HepG2 (cell line): ENCODE measurements around the gene MORN5. TPM values are rescaled to one million over a fixed set of nuclear protein-coding genes. Genes with fewer than 3 reads are reported as not detected.

ENCODE experiments used
- ATAC-seq: fragments of 200-7000 bp; cut with Tn5 transposase; 3 replicates; pipeline ENCODE4 v1.9.1; 2020; ENCODE audit warnings: mild to moderate bottlenecking, moderate library complexity
- BruUV-seq: library from RNA; stranded (reverse); fragments of 400-500 nt; replicated peaks from 2 replicates; lab custom pipeline; 2021; lab: Mats Ljungman, UMichigan
- CTCF ChIA-PET: fragments of 300-600 bp; formaldehyde crosslinking; extraction: SDS; loops from one replicate; lab custom pipeline; 2021; ENCODE audit warnings: low total read pairs, inconsistent platforms, low intra/inter-chr PET ratio; lab: Yijun Ruan, JAX
- POLR2A ChIA-PET: fragments of 350-600 bp; sonication (Branson Sonifier 250); formaldehyde crosslinking; loops from one replicate; lab custom pipeline; 2020; ENCODE audit warnings: antibody characterized with exemption, inconsistent platforms; lab: Yijun Ruan, JAX
- DNase-seq: peaks from one replicate; pipeline ENCODE4 v3.0.0-alpha.2; 2015; ENCODE audit warnings: low spot score
- FAIRE-seq: peaks from 3 replicates; lab custom pipeline; 2011; peaks lifted over from hg19 to GRCh38; lab: Jason Lieb, UNC
- H2AFZ ChIP-seq: one replicate; pipeline ENCODE4 v1.6.1; 2011; ENCODE audit warnings: low read length, inconsistent platforms
- H3K27ac ChIP-seq: fragments of 300-600 bp; 3 replicates; pipeline ENCODE4 v1.8.0; 2011; ENCODE audit warnings: mixed run types, mild to moderate bottlenecking, mixed read lengths, low read length, inconsistent platforms; ENCODE audit not compliant: insufficient read depth; ENCODE audit errors: extremely low read length
- H3K27me3 ChIP-seq, 2 experiments: fragments of 200-600 bp in 1 of 2; 2 replicates in 1 of 2; 3 replicates in 1 of 2; pipeline versions ENCODE4 v1.6.0 to v1.8.0; 2011; ENCODE audit warnings: low read length in 2 of 2, mild to moderate bottlenecking in 2 of 2, moderate library complexity in 2 of 2, inconsistent platforms in 1 of 2; ENCODE audit not compliant: insufficient read depth in 2 of 2, control insufficient read depth in 1 of 2
- H3K36me3 ChIP-seq, 2 experiments: fragments of 200-600 bp in 1 of 2; replicated peaks in 1 of 2; 2 replicates in 1 of 2; 3 replicates in 1 of 2; pipeline versions ENCODE4 v1.5.1 to v1.8.0; 2011; ENCODE audit warnings: low read length in 2 of 2, inconsistent platforms in 1 of 2; ENCODE audit not compliant: insufficient read depth in 2 of 2, control insufficient read depth in 1 of 2
- H3K4me1 ChIP-seq: 2 replicates; pipeline ENCODE4 v1.5.1; 2012; ENCODE audit warnings: low read length, inconsistent platforms; ENCODE audit not compliant: insufficient read depth
- H3K4me2 ChIP-seq: 2 replicates; pipeline ENCODE4 v1.6.0; 2011; ENCODE audit warnings: low read depth, low read length, inconsistent platforms
- H3K4me3 ChIP-seq, 3 experiments: fragments of 200-600 bp in 1 of 3; sonication (generic), shearing (Covaris generic) in 1 of 3; replicated peaks in 1 of 3; 2 replicates each; pipeline ENCODE4 v1.5.1; 2011 to 2016; ENCODE audit warnings: low read length in 3 of 3, inconsistent platforms in 2 of 3, low read depth in 2 of 3, mild to moderate bottlenecking in 2 of 3, control low read depth in 1 of 3, mixed read lengths in 1 of 3; ENCODE audit not compliant: insufficient read depth in 1 of 3
- H3K79me2 ChIP-seq: one replicate; pipeline ENCODE4 v1.6.1; 2011; ENCODE audit warnings: low read length, inconsistent platforms; ENCODE audit not compliant: insufficient read depth
- H3K9ac ChIP-seq: 2 replicates; pipeline ENCODE4 v1.6.0; 2011; ENCODE audit warnings: mild to moderate bottlenecking, low read depth, low read length, inconsistent platforms; ENCODE audit not compliant: insufficient read depth
- H3K9me3 ChIP-seq: 2 replicates; pipeline ENCODE4 v1.5.1; 2012; ENCODE audit warnings: mild to moderate bottlenecking, low read length
- H4K20me1 ChIP-seq: 2 replicates; pipeline ENCODE4 v1.6.0; 2011; ENCODE audit warnings: inconsistent platforms, mild to moderate bottlenecking, low read length, moderate library complexity; ENCODE audit not compliant: insufficient read depth
- GABPA ChIP-seq, 2 experiments: IDR thresholded peaks; 2 replicates each; pipeline ENCODE4 v1.6.1; 2011 to 2016; ENCODE audit warnings: low read depth in 2 of 2, low read length in 1 of 2, missing biosample characterization in 1 of 2, missing genetic modification characterization in 1 of 2
- HMG20B ChIP-seq: conservative IDR thresholded peaks from 2 replicates; pipeline ENCODE4 v1.6.1; 2016; ENCODE audit warnings: missing genetic modification reagents, missing compliant biosample characterization
- HOXA3 ChIP-seq: sonication (generic); formaldehyde crosslinking; IDR thresholded peaks from 2 replicates; pipeline ENCODE4 v1.5.0; 2020; ENCODE audit warnings: missing genetic modification reagents
- TFE3 ChIP-seq: IDR thresholded peaks from 2 replicates; pipeline ENCODE4 v1.6.1; 2016
- THRA ChIP-seq: sonication (generic); formaldehyde crosslinking; IDR thresholded peaks from 2 replicates; pipeline ENCODE4 v1.4.0; 2020; ENCODE audit warnings: missing genetic modification reagents, borderline replicate concordance
- ZHX1 ChIP-seq: sonication (generic); formaldehyde crosslinking; IDR thresholded peaks from 2 replicates; pipeline ENCODE4 v1.8.1; 2022; ENCODE audit warnings: low read depth, mild to moderate bottlenecking, missing genetic modification reagents
- ZNF253 ChIP-seq: sonication (generic); formaldehyde crosslinking; IDR thresholded peaks from 2 replicates; pipeline ENCODE4 v1.8.0; 2022; ENCODE audit warnings: mild to moderate bottlenecking, missing genetic modification reagents, borderline replicate concordance
- ZNF552 ChIP-seq: sonication (generic); formaldehyde crosslinking; IDR thresholded peaks from 2 replicates; pipeline ENCODE4 v1.9.0; 2022; ENCODE audit warnings: missing genetic modification reagents, mild to moderate bottlenecking, borderline replicate concordance
- ZNF670 ChIP-seq: sonication (generic); formaldehyde crosslinking; IDR thresholded peaks from 2 replicates; pipeline ENCODE4 v1.8.0; 2022; ENCODE audit warnings: mild to moderate bottlenecking, missing genetic modification reagents, borderline replicate concordance
- ZNF737 ChIP-seq: sonication (generic); formaldehyde crosslinking; IDR thresholded peaks from 2 replicates; pipeline ENCODE4 v1.5.0; 2020; ENCODE audit warnings: missing genetic modification reagents, mild to moderate bottlenecking, borderline replicate concordance
- WGBS: methylation state at CpG from one replicate; pipeline ENCODE4 v1.1.6; 2017; ENCODE audit warnings: low lambda C conversion rate; 5-methylcytosine and 5-hydroxymethylcytosine counted together
- in situ Hi-C: cut with HindIII; loops from 2 replicates; pipeline ENCODE4 v1.10.0; 2017; ENCODE audit warnings: low pct_unique_long_range_greater_than_20kb; ENCODE audit not compliant: extremely low pct_ligation_motif_present
- intact Hi-C: fragments of 100-400 bp; cut with micrococcal nuclease; formaldehyde crosslinking; loops from one replicate; pipeline ENCODE4 v1.10.0; 2022; ENCODE audit not compliant: unreplicated experiment
- polyA plus RNA-seq, 8 experiments: library from polyadenylated mRNA; depleted of rRNA in 3 of 8; stranded (reverse) in 7 of 8; unstranded in 1 of 8; fragments of >200 nt; fragmentation: Illumina TruSeq in 4 of 8; extraction: Trizol in 4 of 8; gene quantifications; 2 replicates each; pipeline versions ENCODE4 v1.2.1 to v1.2.3, GENCODE V29; 2011 to 2016; ENCODE audit warnings: low read depth in 4 of 8, missing spikeins in 1 of 8, mixed read lengths in 1 of 8; ENCODE audit not compliant: insufficient read depth in 1 of 8
- total RNA-seq, 5 experiments: library from RNA; depleted of rRNA; stranded (reverse); fragments of >200 nt; fragmentation: Illumina TruSeq; extraction: Trizol; gene quantifications; 2 replicates each; pipeline ENCODE4 v1.2.3, GENCODE V29; 2016; ENCODE audit warnings: low read depth in 1 of 5

MORN5 gene
- total and polyA plus RNA-seq, 2 of the 13 experiments (the other 11 are each of a cell fraction or from before 2014, with no cell fraction given) = not detected

- Histone ChIP-seq H3K36me3 (no peaks in the 10 kb centered on the region), H3K79me2 (no peaks in the 10 kb centered on the region), H3K4me1 (peaks cover 69% of the 10 kb centered on the region), H2AFZ (no peak overlapping the region), H3K27ac (no peak overlapping the region), H3K4me3 (no peak overlapping the region), H3K9ac (no peak overlapping the region), H3K4me2 (no peak overlapping the region), H3K9me3 (no peaks in the 10 kb centered on the region), H3K27me3 (peaks cover 6 to 65% of the 10 kb centered on the region in 2 experiments; a peak in 4 of 5 replicates), H4K20me1 (no peaks in the 10 kb centered on the region)
- TF ChIP-seq ZNF670 (CRISPR knock-in tag) = no peak
- 74% methylated on average over 18 of the region's 35 CpGs for WGBS
- ChIA-PET CTCF (no interaction called here), POLR2A (no interaction called here)
- BruUV-seq = no TSS peak
- no peak for FAIRE-seq
- ATAC-seq = no peak
- intact Hi-C loops (no loop called here), in situ Hi-C loops (no loop called here)
- DNase-seq = no peak
These were observed 57.2 kb downstream of the MORN5 start for GRCh38 chr9:122216798-122217418.

GRCh38 chr9:122217640-122218039 is 57.9 kb downstream of the MORN5 start:
- WGBS = 22% methylated on average over 4 of the region's 4 CpGs
- Histone ChIP-seq H3K4me3 (no peak overlapping the region), H3K4me2 (no peak overlapping the region), H3K9ac (no peak overlapping the region), H4K20me1 (no peaks in the 10 kb centered on the region), H2AFZ (no peak overlapping the region), H3K79me2 (no peaks in the 10 kb centered on the region), H3K27ac (no peak overlapping the region), H3K27me3 (peaks cover 6 to 71% of the 10 kb centered on the region in 2 experiments; a peak in 4 of 5 replicates), H3K9me3 (no peaks in the 10 kb centered on the region), H3K36me3 (no peaks in the 10 kb centered on the region), H3K4me1 (peaks cover 64% of the 10 kb centered on the region)
- DNase-seq (peak; percentile 11), ATAC-seq (no peak), FAIRE-seq (peak; percentile 43)
- ChIA-PET POLR2A (no interaction called here), CTCF (no interaction called here)
- no TSS peak for BruUV-seq
- intact Hi-C loops (no loop called here), in situ Hi-C loops (no loop called here)
- TF ChIP-seq TFE3 (CRISPR knock-in tag) (no peak), ZNF552 (CRISPR knock-in tag) (no peak), ZNF737 (no peak), ZNF253 (no peak), GABPA (IDR thresholded peaks at IDR 0.05; ENCODE audit: low read depth, low read length) (no peak), GABPA (CRISPR knock-in tag; IDR thresholded peaks at IDR 0.05; ENCODE audit: low read depth) (no peak), HMG20B (CRISPR knock-in tag) (no peak), HOXA3 (CRISPR knock-in tag) (no peak), ZHX1 (CRISPR knock-in tag) (no peak), THRA (CRISPR knock-in tag) (no peak)
